Breast epithelium (tissue), 3 donors: ENCODE data around the gene LPP.

Experiments used
- POLR2AphosphoS5 ChIP-seq, 3 donors: sonication (generic); formaldehyde crosslinking; IDR thresholded peaks; one replicate each; pipeline ENCODE4 v1.6.1; 2017; ENCODE audit warnings: antibody characterized with exemption in 3 of 3
- TF ChIP-seq, protein P1 (sequence below), 3 donors: fragments of 450-650 bp; IDR thresholded peaks; one replicate each; pipeline ENCODE4 v1.5.1; 2016 to 2017; ENCODE audit warnings: antibody characterized with exemption in 3 of 3, mild to moderate bottlenecking in 3 of 3, moderate library complexity in 3 of 3

DNA sequence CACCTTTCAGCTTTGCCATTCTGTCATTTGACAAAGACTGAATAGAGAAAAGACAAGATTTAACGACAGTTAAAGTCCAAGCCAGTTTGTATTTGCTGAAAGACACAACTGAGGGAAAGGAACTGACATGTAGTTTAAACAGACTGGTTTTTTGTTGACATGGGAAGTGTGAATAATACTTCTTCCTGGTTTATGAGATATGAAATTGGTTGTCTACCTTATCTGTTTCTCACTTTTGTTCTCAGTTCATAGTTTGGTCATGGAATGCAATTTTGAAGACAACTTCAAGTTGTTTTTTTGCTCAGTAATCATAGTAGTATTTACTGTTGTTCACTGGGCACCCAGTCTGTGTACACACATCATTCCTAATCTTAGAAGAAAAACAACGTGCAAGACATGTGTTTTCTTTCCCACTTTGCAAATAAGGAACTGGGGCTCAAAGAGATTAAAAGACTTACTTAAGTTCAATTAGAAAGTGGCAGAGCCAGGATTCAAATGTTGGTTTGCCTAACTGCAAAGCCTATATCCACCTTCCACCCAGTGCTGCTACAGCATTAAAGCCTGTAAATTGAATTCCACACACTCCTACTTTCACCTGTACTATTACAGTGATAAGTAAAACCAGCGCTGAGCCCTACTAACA is 103.5 kb downstream of the LPP start:
- TF ChIP-seq, protein P1, sequence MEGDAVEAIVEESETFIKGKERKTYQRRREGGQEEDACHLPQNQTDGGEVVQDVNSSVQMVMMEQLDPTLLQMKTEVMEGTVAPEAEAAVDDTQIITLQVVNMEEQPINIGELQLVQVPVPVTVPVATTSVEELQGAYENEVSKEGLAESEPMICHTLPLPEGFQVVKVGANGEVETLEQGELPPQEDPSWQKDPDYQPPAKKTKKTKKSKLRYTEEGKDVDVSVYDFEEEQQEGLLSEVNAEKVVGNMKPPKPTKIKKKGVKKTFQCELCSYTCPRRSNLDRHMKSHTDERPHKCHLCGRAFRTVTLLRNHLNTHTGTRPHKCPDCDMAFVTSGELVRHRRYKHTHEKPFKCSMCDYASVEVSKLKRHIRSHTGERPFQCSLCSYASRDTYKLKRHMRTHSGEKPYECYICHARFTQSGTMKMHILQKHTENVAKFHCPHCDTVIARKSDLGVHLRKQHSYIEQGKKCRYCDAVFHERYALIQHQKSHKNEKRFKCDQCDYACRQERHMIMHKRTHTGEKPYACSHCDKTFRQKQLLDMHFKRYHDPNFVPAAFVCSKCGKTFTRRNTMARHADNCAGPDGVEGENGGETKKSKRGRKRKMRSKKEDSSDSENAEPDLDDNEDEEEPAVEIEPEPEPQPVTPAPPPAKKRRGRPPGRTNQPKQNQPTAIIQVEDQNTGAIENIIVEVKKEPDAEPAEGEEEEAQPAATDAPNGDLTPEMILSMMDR (IDR thresholded peaks at IDR 0.05), result no peak
- TF ChIP-seq POLR2AphosphoS5 (IDR thresholded peaks at IDR 0.05), result no peak
